GM10266 (cell line): ENCODE data around the gene ORAI2.
"Not testable (repeated sequence)": the region's sequence is repeated elsewhere in the genome, so short reads cannot be mapped to it uniquely, and the experiment has no call there.

ENCODE experiments used
- DNase-seq: peaks from one replicate; pipeline ENCODE4 v3.0.0; 2012; ENCODE audit errors: extremely low spot score
- CTCF ChIP-seq: IDR thresholded peaks from 2 replicates; pipeline ENCODE4 v1.5.1; 2012; ENCODE audit warnings: mild to moderate bottlenecking, low read depth; ENCODE audit not compliant: control insufficient read depth, insufficient read depth; ENCODE audit errors: missing control alignments

ORAI2 gene

GRCh38 chr7:102447311-102447710 lies 13.9 kb downstream of the ORAI2 start:
- TF ChIP-seq CTCF: no peak
- no peak for DNase-seq

- no peak for TF ChIP-seq CTCF
- DNase-seq: no peak
Observed at GRCh38 chr7:102449136-102449535, 15.8 kb downstream of the ORAI2 start.

- peak; percentile 57 for DNase-seq
- peak; percentile 71 for TF ChIP-seq CTCF
Observed at GRCh38 chr7:102450242-102450641, 16.9 kb downstream of the ORAI2 start.

- DNase-seq: no peak
- TF ChIP-seq CTCF: no peak
Observed at GRCh38 chr7:102451371-102452054, 18.1 kb downstream of the ORAI2 start.

GRCh38 chr7:102452451-102452850 lies 19.1 kb downstream of the ORAI2 start:
- no peak for DNase-seq
- TF ChIP-seq CTCF: no peak

GRCh38 chr7:102453319-102453718 lies 19.9 kb downstream of the ORAI2 start:
- no peak for TF ChIP-seq CTCF
- no peak for DNase-seq

- DNase-seq: no peak
- no peak for TF ChIP-seq CTCF
Observed at GRCh38 chr7:102454468-102454867, 21.1 kb downstream of the ORAI2 start.

GRCh38 chr7:102454932-102455331 lies 21.6 kb downstream of the ORAI2 start:
- not testable (repeated sequence) for DNase-seq
